K562 (cell line): ENCODE data around the gene PEX6. TPM values are rescaled to one million over a fixed set of nuclear protein-coding genes. Genes with fewer than 3 reads are reported as not detected.

Experiments
- ATAC-seq: fragments of 200-7000 bp; cut with Tn5 transposase; 3 replicates; pipeline ENCODE4 v1.9.1; 2020; ENCODE audit warnings: moderate library complexity
- BruUV-seq: library from RNA; stranded (reverse); fragments of 400-500 nt; replicated peaks from 2 replicates; lab custom pipeline; 2021; lab: Mats Ljungman, UMichigan
- CTCF ChIA-PET: fragments of 300-600 bp; formaldehyde crosslinking; extraction: SDS; loops from one replicate; lab custom pipeline; 2021; ENCODE audit warnings: low intra/inter-chr PET ratio; lab: Yijun Ruan, JAX
- POLR2A ChIA-PET: fragments of 300-600, 350-650 bp; sonication (Branson Sonifier 250); formaldehyde crosslinking; extraction: SDS; loops from one replicate; lab custom pipeline; 2021; ENCODE audit warnings: antibody characterized with exemption, inconsistent platforms; lab: Yijun Ruan, JAX
- DNase-seq, 4 experiments: peaks; one replicate each; pipeline versions ENCODE4 v3.0.0 to v3.0.0-alpha.2; 2011 to 2018; ENCODE audit warnings: low spot score in 3 of 4, mixed read lengths in 3 of 4; ENCODE audit errors: extremely low read depth in 1 of 4
- FAIRE-seq: peaks from 2 replicates; lab custom pipeline; 2011; peaks lifted over from hg19 to GRCh38; lab: Jason Lieb, UNC
- H2AFZ ChIP-seq: 2 replicates; pipeline ENCODE4 v1.6.0; 2011; ENCODE audit warnings: low read depth, low read length, control low read depth, inconsistent platforms
- H3K27ac ChIP-seq: fragments of 200-600 bp; 3 replicates; pipeline ENCODE4 v1.8.0; 2011; ENCODE audit warnings: low read depth, mild to moderate bottlenecking, control low read depth, inconsistent platforms, low read length, moderate library complexity, mixed read lengths; ENCODE audit errors: extremely low read depth
- H3K27me3 ChIP-seq, 2 experiments: fragments of 300-600 bp in 1 of 2; 2 replicates in 1 of 2; 3 replicates in 1 of 2; pipeline versions ENCODE4 v1.6.0 to v1.8.0; 2011; ENCODE audit warnings: inconsistent platforms in 2 of 2, low read length in 2 of 2, mild to moderate bottlenecking in 1 of 2, mixed read lengths in 1 of 2, moderate library complexity in 1 of 2; ENCODE audit not compliant: control insufficient read depth in 2 of 2, insufficient read depth in 2 of 2
- H3K36me3 ChIP-seq: fragments of 300-600 bp; 3 replicates; pipeline ENCODE4 v1.8.0; 2011; ENCODE audit warnings: mild to moderate bottlenecking, low read length, inconsistent platforms; ENCODE audit not compliant: control insufficient read depth, insufficient read depth
- H3K4me1 ChIP-seq, 2 experiments: fragments of 200-600 bp in 1 of 2; replicated peaks in 1 of 2; 2 replicates in 1 of 2; 3 replicates in 1 of 2; pipeline versions ENCODE4 v1.5.1 to v1.8.0; 2011; ENCODE audit warnings: inconsistent platforms in 2 of 2, low read length in 2 of 2, mild to moderate bottlenecking in 1 of 2, mixed read lengths in 1 of 2, moderate library complexity in 1 of 2; ENCODE audit not compliant: control insufficient read depth in 2 of 2, insufficient read depth in 2 of 2
- H3K4me2 ChIP-seq: 2 replicates; pipeline ENCODE4 v1.6.1; 2011; ENCODE audit warnings: low read length, control low read depth, inconsistent platforms, mixed read lengths; ENCODE audit not compliant: insufficient read depth
- H3K4me3 ChIP-seq: fragments of 200-600 bp; sonication (generic), shearing (Covaris generic); 2 replicates; pipeline ENCODE4 v1.5.1; 2016; ENCODE audit warnings: control low read depth, inconsistent platforms
- H3K79me2 ChIP-seq: fragments of 200-600 bp; 3 replicates; pipeline ENCODE4 v1.8.0; 2011; ENCODE audit warnings: low read length, inconsistent platforms; ENCODE audit not compliant: control insufficient read depth, insufficient read depth
- H3K9ac ChIP-seq, 2 experiments: 2 replicates each; pipeline versions ENCODE4 v1.6.0 to v1.6.1; 2011; ENCODE audit warnings: low read depth in 2 of 2, low read length in 2 of 2, control low read depth in 1 of 2, inconsistent platforms in 1 of 2, mild to moderate bottlenecking in 1 of 2, mixed read lengths in 1 of 2; ENCODE audit not compliant: insufficient read depth in 1 of 2
- H3K9me1 ChIP-seq: one replicate; pipeline ENCODE4 v1.6.0; 2011; ENCODE audit warnings: inconsistent platforms, mild to moderate bottlenecking, low read length, moderate library complexity; ENCODE audit not compliant: control insufficient read depth, insufficient read depth
- H3K9me3 ChIP-seq: replicated peaks from 2 replicates; pipeline ENCODE4 v1.5.1; 2011; ENCODE audit warnings: low read depth, low read length, inconsistent platforms; ENCODE audit not compliant: control insufficient read depth, insufficient read depth
- H4K20me1 ChIP-seq: replicated peaks from 2 replicates; pipeline ENCODE4 v1.6.1; 2011; ENCODE audit warnings: low read length, inconsistent platforms, mixed read lengths; ENCODE audit not compliant: control insufficient read depth, insufficient read depth
- CTCF ChIP-seq, 3 experiments: IDR thresholded peaks in 2 of 3; conservative IDR thresholded peaks in 1 of 3; 2 replicates each; pipeline ENCODE4 v1.5.1; 2011 to 2012; ENCODE audit warnings: low read length in 3 of 3, mild to moderate bottlenecking in 3 of 3, control low read depth in 2 of 3, improper control_type of control experiment in 1 of 3, inconsistent platforms in 1 of 3, low read depth in 1 of 3, mixed read lengths in 1 of 3, moderate library complexity in 1 of 3; ENCODE audit not compliant: insufficient read depth in 2 of 3
- NELFE ChIP-seq: IDR thresholded peaks from 2 replicates; pipeline ENCODE4 v1.6.1; 2011; ENCODE audit warnings: mild to moderate bottlenecking; ENCODE audit not compliant: insufficient read depth, insufficient read length
- ZBTB17 ChIP-seq: fragments of 450-650 bp; formaldehyde crosslinking; IDR thresholded peaks from 2 replicates; pipeline ENCODE4 v1.4.0; 2020; ENCODE audit warnings: mild to moderate bottlenecking
- in situ Hi-C: fragments of 300-500 bp; cut with MboI; formaldehyde crosslinking; loops from 4 replicates; pipeline ENCODE4 v1.15.0; 2018; ENCODE audit warnings: inconsistent platforms, mixed read lengths
- intact Hi-C: fragments of 100-400 bp; cut with micrococcal nuclease; formaldehyde crosslinking; loops from 2 replicates; pipeline ENCODE4 v1.14.2; 2022
- polyA plus RNA-seq, 8 experiments: library from polyadenylated mRNA; depleted of rRNA in 4 of 8; stranded (reverse) in 5 of 8; unstranded in 3 of 8; fragments of >200 nt; fragmentation: Nextera tagmentation in 2 of 8; fragmentation: Illumina TruSeq in 1 of 8; extraction: Ambion mirVana in 2 of 8; extraction: Trizol in 1 of 8; gene quantifications; 2 replicates each; pipeline versions ENCODE4 v1.2.1 to v1.2.3, GENCODE V29; 2011 to 2014; ENCODE audit warnings: inconsistent platforms in 1 of 8, missing spikeins in 1 of 8
- total RNA-seq, 7 experiments: library from RNA; depleted of rRNA in 6 of 7; stranded (reverse); fragments of >200 nt in 6 of 7; fragmentation: Illumina TruSeq in 2 of 7; extraction: Trizol in 2 of 7; gene quantifications; 2 replicates each; pipeline versions ENCODE4 v1.2.1 to v1.2.3, GENCODE V29; 2011 to 2021; ENCODE audit warnings: low replicate concordance in 1 of 7

PEX6 gene
- total and polyA plus RNA-seq, 9 of the 15 experiments (the other 6 are each of a cell fraction or from before 2014, with no cell fraction given): 0.17 to 20.8 (median 6.9) TPM

GRCh38 chr6:42996513-42996912 lies 17.5 kb upstream of the PEX6 start:
- no peaks in the 10 kb centered on the region for H4K20me1 ChIP-seq
- H3K36me3 ChIP-seq: peaks cover 9% of the 10 kb centered on the region
- BruUV-seq: no TSS peak
- intact Hi-C loops (no loop called here), in situ Hi-C loops (no loop called here)
- H3K9me3 ChIP-seq: no peaks in the 10 kb centered on the region
- H3K79me2 ChIP-seq: no peaks in the 10 kb centered on the region
- ChIA-PET CTCF (no interaction called here), POLR2A (interaction anchor here (0.6 to 2.3 kb wide), 4 partner anchors 10 to 1249 kb away, joined by 3 to 10 read pairs (median 6); partner anchors contain the start of genes KLHDC3, MEA1 and PEX6)
- H3K9ac ChIP-seq: no peak overlapping the region
- no peak overlapping the region for H3K4me2 ChIP-seq
- H3K27ac ChIP-seq: no peak overlapping the region
- H3K9me1 ChIP-seq: no peaks in the 10 kb centered on the region
- H3K4me3 ChIP-seq: no peak overlapping the region
- TF ChIP-seq NELFE: no peak
- TF ChIP-seq CTCF (IDR thresholded peaks at IDR 0.05 in 2 of 3, conservative IDR thresholded peaks at IDR 0.05 in 1 of 3; ENCODE audit: insufficient read depth in 2 of 3, low read depth in 1 of 3, low read length in 3 of 3): 0 out of 6 replicates have a peak, but pooled peaks of 1 of the 3 experiments have one; percentile 3
- TF ChIP-seq ZBTB17: no peak
- TF ChIP-seq, all 486 proteins: peak for 1
- 0 out of 5 replicates have a peak, but pooled peaks cover 0 to 4% of the 10 kb centered on the region in 2 experiments for H3K4me1 ChIP-seq
- H3K27me3 ChIP-seq: no peaks in the 10 kb centered on the region
- FAIRE-seq (no peak), ATAC-seq (no peak), DNase-seq (no peak)
- H2AFZ ChIP-seq: no peak overlapping the region
